ENCODE data around the gene MEI1. TPM values are rescaled to one million over a fixed set of nuclear protein-coding genes. Genes with fewer than 3 reads are reported as not detected.

Gene MEI1
- total RNA-seq, 1 experiment from 2014 or later = not detected

- BruUV-seq (replicated peaks) = no TSS peak
- no peak overlapping the region for H3K4me3 Mint-ChIP-seq (ENCODE audit: unreplicated experiment)
- no peaks in the 10 kb centered on the region for H3K27me3 Mint-ChIP-seq (ENCODE audit: insufficient read depth, unreplicated experiment)
- intact Hi-C loops (cut with micrococcal nuclease; ENCODE audit: unreplicated experiment) = no loop called here
- TF ChIP-seq CTCF (IDR thresholded peaks at IDR 0.05; ENCODE audit: insufficient read depth in 1 of 2, low read depth in 1 of 2, low read length in 1 of 2, severe bottlenecking in 1 of 2, unreplicated experiment in 1 of 2) = no peak
- no peaks in the 10 kb centered on the region for H3K4me1 Mint-ChIP-seq (ENCODE audit: low read depth, unreplicated experiment)
- no peaks in the 10 kb centered on the region for H3K36me3 Mint-ChIP-seq (ENCODE audit: insufficient read depth, unreplicated experiment)
- DNase-seq = no peak
- ChIA-PET POLR2A (interaction anchor here (0.6 kb wide), 1 partner anchor 42 kb away, joined by 4 read pairs; no protein-coding TSS in a partner anchor), CTCF (no interaction called here)
- no peaks in the 10 kb centered on the region for H3K27me3 ChIP-seq (replicated peaks; ENCODE audit: control insufficient read depth, insufficient read depth, low read length)
- H3K9me3 ChIP-seq = no peaks in the 10 kb centered on the region
- H3K4me1 ChIP-seq = no peaks in the 10 kb centered on the region
- H3K9me3 Mint-ChIP-seq (ENCODE audit: unreplicated experiment) = no peaks in the 10 kb centered on the region
- no peak overlapping the region for H3K4me3 ChIP-seq (ENCODE audit: low read depth, low read length)
- no peak overlapping the region for H3K27ac Mint-ChIP-seq (ENCODE audit: unreplicated experiment)
- H3K36me3 ChIP-seq (ENCODE audit: control insufficient read depth, insufficient read depth, low read length) = no peaks in the 10 kb centered on the region
Observed at GRCh38 chr22:41757502-41757901, 58.2 kb downstream of the MEI1 start.

- DNase-seq = no peak
- Mint-ChIP-seq H3K36me3 (ENCODE audit: insufficient read depth, unreplicated experiment) (no peaks in the 10 kb centered on the region), H3K4me3 (ENCODE audit: unreplicated experiment) (no peak overlapping the region), H3K4me1 (ENCODE audit: low read depth, unreplicated experiment) (no peaks in the 10 kb centered on the region), H3K27me3 (ENCODE audit: insufficient read depth, unreplicated experiment) (no peaks in the 10 kb centered on the region), H3K27ac (ENCODE audit: unreplicated experiment) (no peak overlapping the region), H3K9me3 (ENCODE audit: unreplicated experiment) (no peaks in the 10 kb centered on the region)
- H3K9me3 ChIP-seq = no peaks in the 10 kb centered on the region
- BruUV-seq (replicated peaks) = no TSS peak
- H3K4me3 ChIP-seq (ENCODE audit: low read depth, low read length) = no peak overlapping the region
- no peak for TF ChIP-seq CTCF (IDR thresholded peaks at IDR 0.05; ENCODE audit: insufficient read depth in 1 of 2, low read depth in 1 of 2, low read length in 1 of 2, severe bottlenecking in 1 of 2, unreplicated experiment in 1 of 2)
- H3K27me3 ChIP-seq (replicated peaks; ENCODE audit: control insufficient read depth, insufficient read depth, low read length) = no peaks in the 10 kb centered on the region
- H3K4me1 ChIP-seq = no peaks in the 10 kb centered on the region
- CTCF ChIA-PET = no interaction called here
- POLR2A ChIA-PET = no interaction called here
- intact Hi-C loops (cut with micrococcal nuclease; ENCODE audit: unreplicated experiment) = no loop called here
- H3K36me3 ChIP-seq (ENCODE audit: control insufficient read depth, insufficient read depth, low read length) = no peaks in the 10 kb centered on the region
Observed at GRCh38 chr22:41758231-41758630, 58.9 kb downstream of the MEI1 start.

- no peaks in the 10 kb centered on the region for H3K27me3 ChIP-seq (replicated peaks; ENCODE audit: control insufficient read depth, insufficient read depth, low read length)
- ChIA-PET CTCF (interaction anchor here (1.3 to 2.4 kb wide), 2 partner anchors 17 to 66 kb away, joined by 8 to 15 read pairs; no protein-coding TSS in a partner anchor), POLR2A (no interaction called here)
- H3K4me3 ChIP-seq (ENCODE audit: low read depth, low read length) = no peak overlapping the region
- DNase-seq = peak; percentile 53
- no peak overlapping the region for H3K4me3 Mint-ChIP-seq (ENCODE audit: unreplicated experiment)
- no peaks in the 10 kb centered on the region for H3K36me3 ChIP-seq (ENCODE audit: control insufficient read depth, insufficient read depth, low read length)
- H3K4me1 ChIP-seq = no peaks in the 10 kb centered on the region
- no peaks in the 10 kb centered on the region for H3K9me3 ChIP-seq
- peaks cover 7% of the 10 kb centered on the region for H3K4me1 Mint-ChIP-seq (ENCODE audit: low read depth, unreplicated experiment)
- no peaks in the 10 kb centered on the region for H3K36me3 Mint-ChIP-seq (ENCODE audit: insufficient read depth, unreplicated experiment)
- H3K27me3 Mint-ChIP-seq (ENCODE audit: insufficient read depth, unreplicated experiment) = no peaks in the 10 kb centered on the region
- intact Hi-C loops (cut with micrococcal nuclease; ENCODE audit: unreplicated experiment) = no loop called here
- H3K9me3 Mint-ChIP-seq (ENCODE audit: unreplicated experiment) = no peaks in the 10 kb centered on the region
- BruUV-seq (replicated peaks) = no TSS peak
- H3K27ac Mint-ChIP-seq (ENCODE audit: unreplicated experiment) = peak overlapping the region; percentile 28
- peak; percentile 51 to 55 for TF ChIP-seq CTCF (IDR thresholded peaks at IDR 0.05; ENCODE audit: insufficient read depth in 1 of 2, low read depth in 1 of 2, low read length in 1 of 2, severe bottlenecking in 1 of 2, unreplicated experiment in 1 of 2)
Observed at GRCh38 chr22:41762980-41763779, 63.9 kb downstream of the MEI1 start.
